RWPE2 (cell line): Measurements from ENCODE around the gene SIL1.
"Not testable (repeated sequence)": the region's sequence is repeated elsewhere in the genome, so short reads cannot be mapped to it uniquely, and the experiment has no call there.

Source experiments
- ATAC-seq: fragments of 200-7000 bp; cut with Tn5 transposase; 3 replicates; pipeline ENCODE4 v1.9.1; 2021; ENCODE audit warnings: low read depth
- DNase-seq: peaks from one replicate; pipeline ENCODE4 v3.0.0-alpha.2; 2020; ENCODE audit warnings: low spot score
- H3K27ac ChIP-seq: fragments of 450-650 bp; 2 replicates; pipeline ENCODE4 v1.5.1; 2017; ENCODE audit warnings: mild to moderate bottlenecking; ENCODE audit not compliant: poor library complexity, severe bottlenecking
- H3K27me3 ChIP-seq: fragments of 250-450 bp; sonication (Bioruptor Pico); 2 replicates; pipeline ENCODE4 v1.5.1; 2021; ENCODE audit warnings: mild to moderate bottlenecking, moderate library complexity; ENCODE audit not compliant: insufficient read depth, poor library complexity, severe bottlenecking
- H3K36me3 ChIP-seq: fragments of 250-450 bp; sonication (Bioruptor Pico); 2 replicates; pipeline ENCODE4 v1.5.1; 2020; ENCODE audit warnings: low read depth, mild to moderate bottlenecking, moderate library complexity
- H3K4me1 ChIP-seq: fragments of 250-450 bp; sonication (Bioruptor Pico); 2 replicates; pipeline ENCODE4 v1.5.1; 2021; ENCODE audit warnings: mild to moderate bottlenecking, moderate library complexity; ENCODE audit not compliant: insufficient read depth, poor library complexity, severe bottlenecking
- H3K4me3 ChIP-seq: fragments of 250-450 bp; sonication (Bioruptor Pico); 2 replicates; pipeline ENCODE4 v1.5.1; 2021; ENCODE audit warnings: mild to moderate bottlenecking, moderate library complexity; ENCODE audit not compliant: severe bottlenecking
- H3K9me3 ChIP-seq: fragments of 250-450 bp; sonication (Bioruptor Pico); 2 replicates; pipeline ENCODE4 v1.5.1; 2021; ENCODE audit warnings: mild to moderate bottlenecking, moderate library complexity; ENCODE audit not compliant: severe bottlenecking
- CTCF ChIP-seq: fragments of 450-650 bp; IDR thresholded peaks from one replicate; pipeline ENCODE4 v1.5.1; 2017; ENCODE audit warnings: mild to moderate bottlenecking, moderate library complexity; ENCODE audit not compliant: poor library complexity, severe bottlenecking

The SIL1 gene

GRCh38 chr5:139167952-139168720, 30.0 kb downstream of the SIL1 start:
- no peak for TF ChIP-seq CTCF
- no peak for ATAC-seq
- no peaks in the 10 kb centered on the region for H3K27me3 ChIP-seq
- H3K36me3 ChIP-seq = peaks cover 5% of the 10 kb centered on the region; the same call in 1 of the 2 replicates
- H3K4me3 ChIP-seq = no peak overlapping the region
- no peak overlapping the region for H3K27ac ChIP-seq
- H3K4me1 ChIP-seq = no peaks in the 10 kb centered on the region
- no peak for DNase-seq
- H3K9me3 ChIP-seq = no peaks in the 10 kb centered on the region

DNA sequence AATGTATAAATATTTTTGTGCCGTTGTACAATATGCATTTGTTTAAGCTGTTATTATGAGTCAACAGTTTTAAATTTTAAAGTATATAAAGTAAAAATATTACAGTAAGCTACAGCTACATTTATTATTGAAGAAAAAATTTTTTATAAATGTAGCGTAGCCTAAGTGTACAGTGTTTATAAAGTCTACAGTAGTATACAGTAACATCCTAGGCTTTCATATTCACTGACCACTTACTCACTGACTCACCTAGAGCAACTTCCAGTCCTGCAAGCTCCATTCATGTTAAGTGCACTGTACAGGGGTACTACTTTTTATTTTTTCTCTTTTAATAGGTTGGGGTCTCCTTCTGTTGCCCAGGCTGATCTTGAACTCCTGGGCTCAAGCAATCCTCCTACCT, 30.6 kb downstream of the SIL1 start:
- no peaks in the 10 kb centered on the region for H3K9me3 ChIP-seq
- DNase-seq = no peak
- H3K27ac ChIP-seq = no peak overlapping the region
- peaks cover 5% of the 10 kb centered on the region; the same call in 1 of the 2 replicates for H3K36me3 ChIP-seq
- no peaks in the 10 kb centered on the region for H3K4me1 ChIP-seq
- H3K4me3 ChIP-seq = no peak overlapping the region
- no peaks in the 10 kb centered on the region for H3K27me3 ChIP-seq
- TF ChIP-seq CTCF = no peak
- no peak for ATAC-seq

GRCh38 chr5:139167063-139167462, 31.1 kb downstream of the SIL1 start:
- Histone ChIP-seq H3K4me3 (no peak overlapping the region), H3K36me3 (peaks cover 5% of the 10 kb centered on the region; the same call in 1 of the 2 replicates), H3K27ac (no peak overlapping the region), H3K4me1 (no peaks in the 10 kb centered on the region), H3K27me3 (no peaks in the 10 kb centered on the region), H3K9me3 (no peaks in the 10 kb centered on the region)
- TF ChIP-seq CTCF = no peak
- ATAC-seq (no peak), DNase-seq (no peak)

GRCh38 chr5:139164897-139165296, 33.3 kb downstream of the SIL1 start:
- not testable (repeated sequence) for H3K27me3 ChIP-seq, ATAC-seq, H3K4me3 ChIP-seq, DNase-seq, H3K9me3 ChIP-seq, H3K36me3 ChIP-seq, H3K27ac ChIP-seq, H3K4me1 ChIP-seq

- Histone ChIP-seq H3K36me3 (no peaks in the 10 kb centered on the region), H3K4me1 (no peaks in the 10 kb centered on the region), H3K4me3 (no peak overlapping the region), H3K9me3 (no peaks in the 10 kb centered on the region), H3K27ac (no peak overlapping the region), H3K27me3 (no peaks in the 10 kb centered on the region)
- no peak for TF ChIP-seq CTCF
- DNase-seq (no peak), ATAC-seq (no peak)
Observed at GRCh38 chr5:139164020-139164419, 34.1 kb downstream of the SIL1 start.
